Small intestine (tissue), 7 donors: ENCODE results near the gene PDCD7. TPM values are rescaled to one million over a fixed set of nuclear protein-coding genes. Genes with fewer than 3 reads are reported as not detected.
A peak's percentile ranks its signal among the peaks of the same experiment; 100 is the strongest.

ENCODE experiments used
- DNase-seq, 2 donors: peaks; one replicate each; pipeline versions ENCODE4 v3.0.0 to v3.0.0-alpha.2; 2013
- FAIRE-seq: peaks from 2 replicates; lab custom pipeline; 2012; peaks lifted over from hg19 to GRCh38; lab: Jason Lieb, UNC
- H3K27ac ChIP-seq, 3 donors: one replicate each; pipeline ENCODE4 v1.5.1; 2013; ENCODE audit warnings: low read length in 2 of 3, mild to moderate bottlenecking in 2 of 3, control low read depth in 1 of 3, inconsistent platforms in 1 of 3, low read depth in 1 of 3, moderate library complexity in 1 of 3
- H3K27me3 ChIP-seq, 3 donors: one replicate each; pipeline ENCODE4 v1.6.1; 2013; ENCODE audit warnings: low read length in 3 of 3, inconsistent platforms in 1 of 3; ENCODE audit not compliant: control insufficient read depth in 3 of 3, insufficient read depth in 3 of 3
- H3K36me3 ChIP-seq, 3 donors: one replicate each; pipeline ENCODE4 v1.6.1; 2013; ENCODE audit warnings: low read length in 3 of 3, inconsistent platforms in 1 of 3, low read depth in 1 of 3, mild to moderate bottlenecking in 1 of 3, moderate library complexity in 1 of 3; ENCODE audit not compliant: control insufficient read depth in 3 of 3, insufficient read depth in 2 of 3
- H3K4me1 ChIP-seq, 3 donors: one replicate each; pipeline ENCODE4 v1.6.1; 2013; ENCODE audit warnings: low read length in 2 of 3, inconsistent platforms in 1 of 3, low read depth in 1 of 3, mild to moderate bottlenecking in 1 of 3, moderate library complexity in 1 of 3; ENCODE audit not compliant: control insufficient read depth in 3 of 3, insufficient read depth in 2 of 3
- H3K4me3 ChIP-seq, 3 donors: one replicate each; pipeline ENCODE4 v1.5.1; 2013; ENCODE audit warnings: low read length in 3 of 3, control low read depth in 1 of 3, inconsistent platforms in 1 of 3, low read depth in 1 of 3, mild to moderate bottlenecking in 1 of 3, moderate library complexity in 1 of 3
- H3K9me3 ChIP-seq, 2 donors: one replicate each; pipeline ENCODE4 v1.6.1; 2013; ENCODE audit warnings: low read depth in 1 of 2, low read length in 1 of 2; ENCODE audit not compliant: control insufficient read depth in 2 of 2, insufficient read depth in 1 of 2
- WGBS, 3 donors: extraction: QIAGEN DNeasy Blood & Tissue Kit; methylation state at CpG; one replicate each; pipeline ENCODE4 v1.1.7; 2013; 5-methylcytosine and 5-hydroxymethylcytosine counted together
- polyA plus RNA-seq, 4 donors: library from polyadenylated mRNA; stranded (reverse) in 3 of 4; unstranded in 1 of 4; fragments of 200-250 nt in 3 of 4; fragments of 120-200 nt in 1 of 4; gene quantifications; one replicate each; pipeline versions ENCODE4 v1.2.1 to v1.2.3, GENCODE V29; 2013
- donor health status: healthy with polysubstance abuse.
- donor health status: control.
- donor health status: control.
- donor health status: Bipolar disorder and iron deficiency.
- donor health status: healthy.

The PDCD7 gene
- polyA plus RNA-seq, 4 donors: 8.4 to 20.5 (median 11.9) TPM

- FAIRE-seq (no peak), DNase-seq (peak in 1 of 2 donors; percentile 3)
- peaks cover 0 to 2% of the 10 kb centered on the region in 2 donors for H3K9me3 ChIP-seq
- 69 to 76% (median 73%) methylated on average over 1 of the region's 1 CpG for WGBS, 3 donors
- no peaks in the 10 kb centered on the region for H3K36me3 ChIP-seq
- H3K27me3 ChIP-seq: peaks cover 0 to 17% (median 0%) of the 10 kb centered on the region in 3 donors
- peak overlapping the region in 1 of 3 donors; percentile 80 for H3K27ac ChIP-seq
- H3K4me1 ChIP-seq: peaks cover 0 to 19% (median 3%) of the 10 kb centered on the region in 3 donors
- no peak overlapping the region for H3K4me3 ChIP-seq
Observed at GRCh38 chr15:65072027-65072426, 61.6 kb downstream of the PDCD7 start.

DNA sequence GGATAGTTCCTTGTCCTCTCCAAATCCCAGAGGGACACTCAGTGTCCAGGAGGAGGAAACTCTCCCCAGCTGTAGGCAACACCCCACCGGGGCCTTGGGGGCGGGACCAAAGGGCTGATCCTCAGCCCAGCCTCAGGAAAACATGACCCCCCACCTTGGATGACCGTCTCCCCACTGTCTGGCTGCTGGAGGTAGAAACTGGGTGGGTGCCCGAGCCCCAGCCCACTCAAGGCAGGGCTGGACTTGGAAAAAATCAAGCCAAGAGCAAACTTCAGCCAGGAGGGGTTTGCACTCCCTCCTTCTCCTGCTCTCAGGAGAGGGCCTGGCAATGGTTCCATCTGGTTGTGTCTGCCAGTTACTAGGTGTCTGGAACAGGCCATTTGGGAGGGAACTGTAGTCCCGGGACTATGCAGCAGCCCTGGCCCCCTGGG lies 62.2 kb downstream of the PDCD7 start:
- Histone ChIP-seq H3K9me3 (peaks cover 0 to 2% of the 10 kb centered on the region in 2 donors), H3K27ac (peak overlapping the region in 1 of 3 donors; percentile 80), H3K4me3 (no peak overlapping the region), H3K36me3 (no peaks in the 10 kb centered on the region), H3K27me3 (peaks cover 0 to 19% (median 4%) of the 10 kb centered on the region in 3 donors), H3K4me1 (peaks cover 0 to 19% (median 3%) of the 10 kb centered on the region in 3 donors)
- FAIRE-seq: no peak
- DNase-seq: no peak
- WGBS, 3 donors: 54 to 77% (median 72%) methylated on average over 5 of the region's 5 CpGs

- FAIRE-seq (no peak), DNase-seq (no peak)
- H3K36me3 ChIP-seq: no peaks in the 10 kb centered on the region
- peak overlapping the region in 2 of 3 donors; percentile 35 to 80 for H3K27ac ChIP-seq
- peaks cover 0 to 19% (median 3%) of the 10 kb centered on the region in 3 donors for H3K4me1 ChIP-seq
- WGBS, 3 donors: 72 to 80% (median 80%) methylated on average over 5 of the region's 5 CpGs
- no peaks in the 10 kb centered on the region for H3K9me3 ChIP-seq
- H3K27me3 ChIP-seq: peaks cover 0 to 26% (median 4%) of the 10 kb centered on the region in 3 donors
- H3K4me3 ChIP-seq: no peak overlapping the region
Observed at GRCh38 chr15:65069779-65070546, 63.6 kb downstream of the PDCD7 start.

GRCh38 chr15:65069179-65069578 lies 64.4 kb downstream of the PDCD7 start:
- FAIRE-seq: no peak
- no peaks in the 10 kb centered on the region for H3K9me3 ChIP-seq
- no peak overlapping the region for H3K4me3 ChIP-seq

GRCh38 chr15:65068403-65068788 lies 65.2 kb downstream of the PDCD7 start:
- Histone ChIP-seq H3K27me3 (peaks cover 0 to 27% (median 4%) of the 10 kb centered on the region in 3 donors), H3K9me3 (no peaks in the 10 kb centered on the region), H3K36me3 (no peaks in the 10 kb centered on the region), H3K27ac (peak overlapping the region in 2 of 3 donors; percentile 30 to 83), H3K4me3 (peak overlapping the region in 2 of 3 donors; percentile 7 to 41), H3K4me1 (peaks cover 0 to 19% (median 3%) of the 10 kb centered on the region in 3 donors)
- DNase-seq (no peak), FAIRE-seq (no peak)
- WGBS, 3 donors: 83 to 93% (median 89%) methylated on average over 3 of the region's 3 CpGs

More at GRCh38 chr15:65069179-65069578, 64.4 kb downstream of the PDCD7 start:
- WGBS, 3 donors: 51 to 93% (median 76%) methylated on average over 1 of the region's 1 CpG
- peak in 1 of 2 donors; percentile 38 for DNase-seq
- peaks cover 0 to 27% (median 4%) of the 10 kb centered on the region in 3 donors for H3K27me3 ChIP-seq
- H3K4me1 ChIP-seq: peaks cover 0 to 19% (median 3%) of the 10 kb centered on the region in 3 donors
- H3K27ac ChIP-seq: peak overlapping the region in 2 of 3 donors; percentile 35 to 83
- no peaks in the 10 kb centered on the region for H3K36me3 ChIP-seq

- Histone ChIP-seq H3K4me1 (peaks cover 0 to 19% (median 3%) of the 10 kb centered on the region in 3 donors), H3K9me3 (no peaks in the 10 kb centered on the region), H3K27ac (peak within 1 kb of the TSS; percentile 24 to 83 (median 46)), H3K27me3 (peaks cover 0 to 27% (median 4%) of the 10 kb centered on the region in 3 donors), H3K36me3 (no peaks in the 10 kb centered on the region), H3K4me3 (peak within 1 kb of the TSS in 2 of 3 donors; percentile 38 to 41)
- peak in 1 of 2 donors; percentile 37 for DNase-seq
- 4 to 9% (median 6%) methylated on average over 43 to 66 of the region's 66 CpGs for WGBS, 3 donors
- FAIRE-seq: no peak
Observed at GRCh38 chr15:65067645-65068402, 65.8 kb downstream of the PDCD7 start, which contains the start of gene RASL12. Gene RASL12, minus strand, starts transcription at chr15:65067991. Its CDS starts 156 bp downstream, at chr15:65067835.
